Measurements from ENCODE around the gene COL4A1. TPM values are rescaled to one million over a fixed set of nuclear protein-coding genes. Genes with fewer than 3 reads are reported as not detected.

The COL4A1 gene
- total RNA-seq, 2 experiments from 2014 or later = 0.08 to 0.16 TPM

- Mint-ChIP-seq H3K27ac (no peak overlapping the region), H3K4me1 (ENCODE audit: low read depth) (peaks cover 9% of the 10 kb centered on the region), H3K9me3 (no peaks in the 10 kb centered on the region), H3K27me3 (peaks cover 17% of the 10 kb centered on the region), H3K36me3 (ENCODE audit: low read depth) (no peaks in the 10 kb centered on the region), H3K4me3 (no peak overlapping the region)
- H3K27me3 ChIP-seq (ENCODE audit: control insufficient read depth in 1 of 2, insufficient read depth in 2 of 2, low read length in 2 of 2) = no peaks in the 10 kb centered on the region
- no peak for TF ChIP-seq CTCF (IDR thresholded peaks at IDR 0.05)
- no peak overlapping the region for H3K27ac ChIP-seq (ENCODE audit: low read depth in 1 of 2, low read length in 2 of 2)
- H3K4me1 ChIP-seq (ENCODE audit: insufficient read depth, low read length) = no peaks in the 10 kb centered on the region
- intact Hi-C loops (cut with DNase I, micrococcal nuclease) = no loop called here
- no peaks in the 10 kb centered on the region for H3K36me3 ChIP-seq (ENCODE audit: insufficient read depth, low read length)
- no peak for DNase-seq
- H3K4me3 ChIP-seq (ENCODE audit: low read length) = no peak overlapping the region
- POLR2A ChIA-PET = no interaction called here
- no peaks in the 10 kb centered on the region for H3K9me3 ChIP-seq (ENCODE audit: control insufficient read depth in 1 of 2, insufficient read depth in 1 of 2, low read length in 2 of 2)
- ATAC-seq (ENCODE audit: poor library complexity) = no peak
- CTCF ChIA-PET = no interaction called here
Measured at GRCh38 chr13:110162053-110162452, 144.9 kb downstream of the COL4A1 start.

DNA sequence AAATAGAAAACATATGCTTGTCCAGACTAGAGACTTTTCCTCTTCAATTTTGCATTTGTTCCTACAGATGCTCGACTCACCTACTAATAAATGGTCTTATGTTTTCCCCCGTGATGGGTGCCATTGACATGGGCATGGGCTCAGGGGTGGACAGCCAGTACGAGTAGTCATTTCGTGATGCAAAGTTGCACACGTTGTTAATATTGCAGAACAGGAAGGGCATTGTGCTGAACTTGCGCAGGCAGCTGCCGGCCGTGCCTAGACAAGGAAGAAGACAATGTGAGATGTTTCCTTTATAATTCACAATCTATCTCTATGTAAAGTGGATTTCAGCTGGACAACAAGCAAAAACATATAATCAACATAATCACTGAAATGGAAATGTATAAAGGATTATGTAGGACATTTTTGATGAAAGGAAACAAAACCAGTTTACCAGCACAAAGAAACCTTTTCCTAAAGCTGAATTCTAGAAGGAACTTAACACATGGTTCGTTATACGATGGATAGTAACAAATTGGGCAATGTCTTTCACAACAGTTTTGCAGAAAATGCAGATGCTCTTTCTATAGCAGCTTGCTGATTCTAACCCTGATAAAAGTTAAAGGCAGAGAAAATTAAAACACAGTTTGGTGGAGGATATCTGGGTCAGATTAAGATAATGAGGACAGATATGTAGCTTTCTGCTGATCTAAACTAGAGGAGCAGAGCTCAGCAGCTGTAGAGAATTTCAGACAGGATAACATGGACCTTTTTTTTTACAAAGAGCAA, 145.7 kb downstream of the COL4A1 start:
- DNase-seq (peak in 2 of 14 experiments; percentile 31 to 35), ATAC-seq (ENCODE audit: poor library complexity) (no peak)
- H3K4me3 ChIP-seq (ENCODE audit: low read length) = no peak overlapping the region

DNA sequence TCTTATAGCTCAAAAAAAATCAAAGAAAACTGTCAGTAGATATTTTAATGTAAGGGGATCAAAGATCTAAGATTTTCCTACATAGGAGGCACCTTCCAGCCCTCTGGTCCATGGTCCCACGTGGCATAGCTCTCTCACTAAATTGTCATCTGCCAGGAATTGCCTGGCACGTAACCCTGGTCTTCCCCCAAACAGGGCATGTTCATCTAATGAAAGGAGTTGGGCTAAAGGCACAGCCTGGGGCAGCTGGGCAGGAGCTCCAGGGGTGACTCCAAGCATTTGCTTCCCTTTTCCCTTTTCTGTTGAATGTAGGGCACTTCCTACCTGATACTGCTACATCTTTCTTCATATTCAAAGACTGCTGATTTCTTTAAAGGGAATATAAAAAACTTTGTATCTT, 148.7 kb downstream of the COL4A1 start:
- H3K9me3 ChIP-seq (ENCODE audit: control insufficient read depth in 1 of 2, insufficient read depth in 1 of 2, low read length in 2 of 2) = peaks cover 0 to 13% of the 10 kb centered on the region in 2 experiments
- CTCF ChIA-PET = no interaction called here
- H3K4me3 ChIP-seq (ENCODE audit: low read length) = no peak overlapping the region
- Mint-ChIP-seq H3K4me1 (ENCODE audit: low read depth) (peaks cover 9% of the 10 kb centered on the region), H3K36me3 (ENCODE audit: low read depth) (no peaks in the 10 kb centered on the region), H3K27ac (no peak overlapping the region), H3K27me3 (no peaks in the 10 kb centered on the region), H3K4me3 (no peak overlapping the region), H3K9me3 (peaks cover 2% of the 10 kb centered on the region)
- H3K27me3 ChIP-seq (ENCODE audit: control insufficient read depth in 1 of 2, insufficient read depth in 2 of 2, low read length in 2 of 2) = no peaks in the 10 kb centered on the region
- H3K36me3 ChIP-seq (ENCODE audit: insufficient read depth, low read length) = no peaks in the 10 kb centered on the region
- POLR2A ChIA-PET = no interaction called here
- no peak overlapping the region for H3K27ac ChIP-seq (ENCODE audit: low read depth in 1 of 2, low read length in 2 of 2)
- intact Hi-C loops (cut with DNase I, micrococcal nuclease) = no loop called here
- ATAC-seq (ENCODE audit: poor library complexity) (no peak), DNase-seq (no peak)
- H3K4me1 ChIP-seq (ENCODE audit: insufficient read depth, low read length) = no peaks in the 10 kb centered on the region
- no peak for TF ChIP-seq CTCF (IDR thresholded peaks at IDR 0.05)

More for the DNA sequence above, 145.7 kb downstream of the COL4A1 start:
- Histone ChIP-seq H3K9me3 (ENCODE audit: control insufficient read depth in 1 of 2, insufficient read depth in 1 of 2, low read length in 2 of 2) (no peaks in the 10 kb centered on the region), H3K4me1 (ENCODE audit: insufficient read depth, low read length) (no peaks in the 10 kb centered on the region), H3K36me3 (ENCODE audit: insufficient read depth, low read length) (no peaks in the 10 kb centered on the region), H3K27me3 (ENCODE audit: control insufficient read depth in 1 of 2, insufficient read depth in 2 of 2, low read length in 2 of 2) (no peaks in the 10 kb centered on the region), H3K27ac (ENCODE audit: low read depth in 1 of 2, low read length in 2 of 2) (no peak overlapping the region)
- H3K27me3 Mint-ChIP-seq = peaks cover 13% of the 10 kb centered on the region
- POLR2A ChIA-PET = no interaction called here
- TF ChIP-seq CTCF (IDR thresholded peaks at IDR 0.05) = no peak
- intact Hi-C loops (cut with DNase I, micrococcal nuclease) = no loop called here
- no peaks in the 10 kb centered on the region for H3K36me3 Mint-ChIP-seq (ENCODE audit: low read depth)
- no peak overlapping the region for H3K4me3 Mint-ChIP-seq
- CTCF ChIA-PET = no interaction called here
- peaks cover 9% of the 10 kb centered on the region for H3K4me1 Mint-ChIP-seq (ENCODE audit: low read depth)
- H3K9me3 Mint-ChIP-seq = no peaks in the 10 kb centered on the region
- H3K27ac Mint-ChIP-seq = no peak overlapping the region

Data from CD4-positive, alpha-beta T cell (primary cell).